HFFc6 (cell line): ENCODE measurements around the gene EPS8L2. TPM values are rescaled to one million over a fixed set of nuclear protein-coding genes. Genes with fewer than 3 reads are reported as not detected.

Experiments
- DNase-seq: peaks from one replicate; pipeline ENCODE4 v3.0.0-alpha.2; 2018
- H3K27ac Mint-ChIP-seq: 2 replicates; pipeline ENCODE4 v1.8.0; 2020; ENCODE audit warnings: mild to moderate bottlenecking, mixed read lengths
- H3K27me3 Mint-ChIP-seq: 2 replicates; pipeline ENCODE4 v1.8.0; 2021; ENCODE audit warnings: mild to moderate bottlenecking, moderate library complexity, mixed read lengths; ENCODE audit not compliant: insufficient read depth
- H3K36me3 Mint-ChIP-seq: 2 replicates; pipeline ENCODE4 v1.8.0; 2021; ENCODE audit warnings: low read depth, mixed read lengths
- H3K4me1 Mint-ChIP-seq: 2 replicates; pipeline ENCODE4 v1.8.0; 2020; ENCODE audit warnings: low read depth, mixed read lengths
- H3K4me3 Mint-ChIP-seq: 2 replicates; pipeline ENCODE4 v1.8.0; 2020; ENCODE audit warnings: mild to moderate bottlenecking, moderate library complexity, mixed read lengths
- H3K9me3 Mint-ChIP-seq: 2 replicates; pipeline ENCODE4 v1.8.0; 2020; ENCODE audit warnings: mild to moderate bottlenecking, mixed read lengths
- long read RNA-seq: library from polyadenylated mRNA; unstranded; transcript quantifications from one replicate; pipeline ENCODE4 v2.0.0, GENCODE V29; 2019
- total RNA-seq, 6 experiments: library from RNA; stranded (reverse); fragmentation: NEBNext Ultra II Directional; extraction: Animal tissue kit (Norgen Biotek cat#: 25700); gene quantifications; 2 replicates in 1 of 6; 3 replicates in 5 of 6; pipeline ENCODE4 v1.2.3, GENCODE V29; 2021
- TF ChIP-seq, protein P1 (sequence below): fragments of 200-600 bp; sonication (generic); IDR thresholded peaks from 2 replicates; pipeline ENCODE4 v1.5.0; 2021; ENCODE audit warnings: antibody characterized with exemption, mild to moderate bottlenecking

Gene EPS8L2
- 10 to 100 TPM; 55.5 to 70.1 (median 65.1) TPM for total RNA-seq
- long read RNA-seq, transcript EPS8L2-201 (21 exons, 3,148 nt): major isoform, 17 of 44 reads
- long read RNA-seq, transcript EPS8L2-218 (21 exons, 2,469 nt): minor isoform, 5 of 44 reads
- long read RNA-seq, partial matches to known transcripts: 7 of 44 reads
- long read RNA-seq, other reads (novel, unspliced or antisense): 7 of 44 reads

DNA sequence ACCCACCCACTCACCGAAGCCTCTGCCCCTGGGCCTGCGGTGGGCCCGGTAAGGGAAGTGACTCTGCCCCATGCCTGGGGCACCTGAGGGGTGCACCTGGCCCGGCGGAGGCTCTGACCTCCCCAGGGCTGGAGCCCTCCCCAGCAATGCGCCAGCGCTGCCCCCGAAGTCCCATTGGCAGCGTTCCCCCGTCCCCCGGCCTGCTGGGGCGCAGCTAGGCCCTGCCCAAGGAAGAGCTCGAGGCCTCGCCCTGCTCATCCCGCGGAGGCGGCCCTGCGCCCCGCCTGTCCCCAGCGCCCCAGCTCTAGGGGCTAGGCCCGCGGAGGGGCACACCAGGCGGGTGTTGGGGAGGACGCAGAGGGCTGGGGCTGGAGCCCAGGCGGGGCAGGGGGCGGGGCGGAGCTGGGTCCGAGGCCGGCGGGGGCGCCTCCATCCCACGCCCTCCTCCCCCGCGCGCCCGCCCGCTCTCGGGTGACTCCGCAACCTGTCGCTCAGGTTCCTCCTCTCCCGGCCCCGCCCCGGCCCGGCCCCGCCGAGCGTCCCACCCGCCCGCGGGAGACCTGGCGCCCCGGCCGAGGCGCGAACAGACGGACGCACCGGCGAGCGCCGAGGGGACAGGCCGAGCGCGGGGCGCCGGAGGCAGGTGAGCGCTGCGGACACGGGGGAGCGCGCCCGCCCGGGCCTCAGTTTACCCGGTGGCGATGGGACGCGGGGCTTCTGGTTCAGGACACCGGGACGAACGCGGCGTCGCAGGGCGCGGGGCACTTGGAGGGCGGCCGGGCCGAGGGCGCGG is at the start of gene EPS8L2:
Gene EPS8L2 (plus strand): TSS at position 586 of the 793 bp plus-strand sequence. CDS start 3,177 bp downstream, outside the sequence.
- TF ChIP-seq, protein P1, sequence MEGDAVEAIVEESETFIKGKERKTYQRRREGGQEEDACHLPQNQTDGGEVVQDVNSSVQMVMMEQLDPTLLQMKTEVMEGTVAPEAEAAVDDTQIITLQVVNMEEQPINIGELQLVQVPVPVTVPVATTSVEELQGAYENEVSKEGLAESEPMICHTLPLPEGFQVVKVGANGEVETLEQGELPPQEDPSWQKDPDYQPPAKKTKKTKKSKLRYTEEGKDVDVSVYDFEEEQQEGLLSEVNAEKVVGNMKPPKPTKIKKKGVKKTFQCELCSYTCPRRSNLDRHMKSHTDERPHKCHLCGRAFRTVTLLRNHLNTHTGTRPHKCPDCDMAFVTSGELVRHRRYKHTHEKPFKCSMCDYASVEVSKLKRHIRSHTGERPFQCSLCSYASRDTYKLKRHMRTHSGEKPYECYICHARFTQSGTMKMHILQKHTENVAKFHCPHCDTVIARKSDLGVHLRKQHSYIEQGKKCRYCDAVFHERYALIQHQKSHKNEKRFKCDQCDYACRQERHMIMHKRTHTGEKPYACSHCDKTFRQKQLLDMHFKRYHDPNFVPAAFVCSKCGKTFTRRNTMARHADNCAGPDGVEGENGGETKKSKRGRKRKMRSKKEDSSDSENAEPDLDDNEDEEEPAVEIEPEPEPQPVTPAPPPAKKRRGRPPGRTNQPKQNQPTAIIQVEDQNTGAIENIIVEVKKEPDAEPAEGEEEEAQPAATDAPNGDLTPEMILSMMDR: no peak
- Mint-ChIP-seq H3K27ac (peak within 1 kb of the TSS; percentile 82), H3K9me3 (no peaks in the 10 kb centered on the region), H3K4me1 (peaks cover 6% of the 10 kb centered on the region; the same call in 1 of the 2 replicates), H3K36me3 (no peaks in the 10 kb centered on the region; the same call in 1 of the 2 replicates), H3K4me3 (peak within 1 kb of the TSS; percentile 86), H3K27me3 (peaks cover 2% of the 10 kb centered on the region; the same call in 1 of the 2 replicates)
- DNase-seq: no peak

DNA sequence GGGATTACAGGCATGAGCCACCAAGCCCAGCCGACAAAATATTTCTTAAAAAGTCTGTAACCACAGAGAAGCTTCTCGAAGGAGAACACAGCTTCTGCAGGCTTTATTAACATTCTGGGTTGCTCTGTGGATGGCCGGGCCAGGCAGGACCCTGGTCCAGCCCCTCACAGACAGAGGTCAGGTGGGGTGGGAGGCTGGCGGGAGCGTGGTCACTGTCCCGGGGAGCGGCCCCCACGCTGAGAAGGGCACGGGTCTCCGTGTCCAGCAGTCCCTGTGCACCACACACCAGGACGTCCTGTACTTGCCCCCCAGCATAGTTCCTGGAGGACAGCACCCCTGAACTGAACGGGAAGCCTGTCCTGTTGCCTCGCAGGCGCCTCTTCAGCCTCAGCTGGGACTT is 49.6 kb upstream of the EPS8L2 start:
- TF ChIP-seq, protein P1: no peak
- Mint-ChIP-seq H3K27me3 (peaks cover 4% of the 10 kb centered on the region; the same call in 1 of the 2 replicates), H3K9me3 (no peaks in the 10 kb centered on the region), H3K4me3 (no peak overlapping the region), H3K36me3 (peaks cover 2% of the 10 kb centered on the region), H3K27ac (no peak overlapping the region), H3K4me1 (no peaks in the 10 kb centered on the region)
- no peak for DNase-seq

DNA sequence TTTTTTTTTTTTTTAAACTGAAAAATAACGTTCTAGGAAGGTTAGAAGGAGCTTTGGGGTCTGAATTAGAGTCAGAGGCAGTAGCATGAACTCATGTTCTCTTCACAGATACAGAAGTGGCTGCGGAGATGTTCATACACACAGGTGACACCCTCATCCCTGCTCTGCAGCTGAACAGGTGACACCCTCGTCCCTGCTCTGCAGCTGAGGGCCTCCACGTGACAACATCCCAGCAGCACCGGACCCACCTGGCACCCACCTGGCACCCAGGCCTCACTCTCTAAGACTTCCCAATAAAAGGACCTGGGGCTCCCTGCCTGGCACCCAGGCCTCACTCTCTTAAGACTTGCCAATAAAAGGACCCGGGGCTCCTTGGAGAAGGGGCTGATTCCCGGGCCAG is 49.2 kb upstream of the EPS8L2 start:
- Mint-ChIP-seq H3K4me1 (no peaks in the 10 kb centered on the region), H3K36me3 (no peaks in the 10 kb centered on the region), H3K9me3 (no peaks in the 10 kb centered on the region), H3K27ac (no peak overlapping the region), H3K4me3 (no peak overlapping the region), H3K27me3 (peaks cover 4% of the 10 kb centered on the region; the same call in 1 of the 2 replicates)
- TF ChIP-seq, protein P1: no peak
- no peak for DNase-seq

DNA sequence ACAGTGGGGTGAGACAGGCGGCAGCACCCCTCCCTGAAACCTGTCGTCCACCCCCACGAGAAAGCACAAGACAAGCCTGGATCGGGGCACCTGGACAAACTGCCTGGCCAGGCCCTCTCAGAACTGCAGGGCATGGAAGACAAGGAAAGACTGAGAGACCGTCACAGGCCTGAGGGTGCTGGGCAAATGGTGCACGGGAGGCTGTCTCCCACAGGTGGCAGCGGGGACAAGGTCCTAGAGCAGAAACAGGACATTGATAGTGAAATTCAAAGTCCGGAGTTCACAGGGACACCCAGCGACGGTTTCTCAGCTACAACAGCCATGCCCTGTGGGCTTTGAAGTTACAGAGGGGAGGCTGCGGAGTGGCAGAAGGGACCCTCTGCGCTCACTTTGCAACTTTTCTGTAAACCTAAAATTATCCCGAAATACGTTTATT is 48.3 kb upstream of the EPS8L2 start:
- Mint-ChIP-seq H3K27ac (no peak overlapping the region), H3K4me1 (no peaks in the 10 kb centered on the region), H3K36me3 (no peaks in the 10 kb centered on the region), H3K4me3 (no peak overlapping the region), H3K27me3 (peaks cover 4% of the 10 kb centered on the region; the same call in 1 of the 2 replicates), H3K9me3 (no peaks in the 10 kb centered on the region)
- DNase-seq: no peak
- TF ChIP-seq, protein P1: no peak

DNA sequence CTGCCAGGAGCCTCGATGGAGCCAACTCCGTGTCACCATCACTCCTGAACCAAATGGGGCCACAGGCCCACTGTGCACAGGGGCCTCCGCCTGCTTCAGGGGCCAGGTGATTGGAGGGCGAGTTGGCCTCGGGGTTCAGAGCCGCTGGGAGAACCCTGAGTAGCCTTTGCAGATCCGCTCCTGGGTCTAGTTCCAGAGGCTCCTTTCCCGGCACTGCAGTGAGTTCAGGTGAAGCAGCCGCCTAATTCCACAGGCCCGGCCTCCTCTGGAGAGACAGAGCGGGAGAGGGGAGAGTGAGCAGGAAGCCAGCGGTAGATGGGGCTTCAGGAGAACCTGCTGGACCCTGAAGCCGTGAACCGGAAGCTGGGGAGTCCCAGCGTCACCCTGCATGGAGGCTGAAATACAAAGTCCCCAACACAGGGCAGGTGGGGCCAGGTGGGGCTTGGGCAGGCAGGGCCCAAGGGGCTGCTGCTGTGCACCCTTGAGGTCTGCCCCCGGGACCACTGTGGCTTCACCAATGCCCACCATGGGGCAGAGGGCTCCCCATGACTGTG is 46.4 kb upstream of the EPS8L2 start:
- no peak overlapping the region for H3K4me3 Mint-ChIP-seq
- no peak for DNase-seq
- no peaks in the 10 kb centered on the region for H3K9me3 Mint-ChIP-seq
- TF ChIP-seq, protein P1: no peak
- peaks cover 4% of the 10 kb centered on the region; the same call in 1 of the 2 replicates for H3K27me3 Mint-ChIP-seq
- no peaks in the 10 kb centered on the region for H3K4me1 Mint-ChIP-seq
- H3K27ac Mint-ChIP-seq: no peak overlapping the region
- H3K36me3 Mint-ChIP-seq: no peaks in the 10 kb centered on the region
